ENCODE measurements around the gene ADPRHL1. TPM values are rescaled to one million over a fixed set of nuclear protein-coding genes. Genes with fewer than 3 reads are reported as not detected.
A peak's percentile ranks its signal among the peaks of the same experiment; 100 is the strongest.

The ADPRHL1 gene
- total and polyA plus RNA-seq, 7 donors = 1.2 to 7.8 (median 4.2) TPM

DNA sequence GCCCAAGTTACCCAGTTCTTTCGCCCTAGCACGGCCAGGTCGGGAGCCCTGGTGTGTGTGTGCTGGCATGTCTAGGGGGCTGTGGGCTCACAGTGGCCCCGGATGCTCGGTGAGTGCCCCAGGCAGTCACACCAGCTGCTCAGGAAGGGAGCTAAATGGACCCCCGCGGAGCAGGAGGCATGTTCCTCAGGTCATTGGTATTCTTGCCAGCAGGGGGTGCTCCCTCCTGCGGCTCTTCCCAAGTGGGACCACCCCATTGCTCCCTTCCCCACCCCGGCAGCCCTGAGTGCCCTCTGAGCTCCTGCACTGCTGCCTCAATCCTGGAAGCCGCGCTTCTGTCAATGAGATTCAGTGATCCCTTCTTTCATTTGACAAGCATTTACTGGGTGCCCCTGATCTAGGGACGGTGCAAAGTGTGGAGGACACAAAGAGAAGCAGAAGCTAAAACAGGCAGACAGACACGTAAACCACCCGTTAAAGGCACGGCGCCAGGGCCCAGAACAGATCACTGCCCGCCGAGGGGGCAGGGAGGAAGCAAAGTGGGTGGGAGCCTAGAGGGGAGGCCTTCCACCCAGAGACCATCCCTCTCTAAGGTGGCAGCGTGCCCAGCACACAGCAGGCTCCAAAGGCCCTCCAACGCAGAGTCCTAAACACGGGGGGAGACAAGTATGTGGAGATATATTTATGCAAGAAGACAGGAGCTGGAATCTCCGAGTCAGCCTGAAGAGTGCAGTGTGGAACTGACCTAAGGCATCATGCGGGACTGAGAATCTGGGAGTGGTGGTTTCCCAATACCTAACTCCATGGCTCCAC is 5.2 kb upstream of the ADPRHL1 start:
- H3K36me3 ChIP-seq = peaks cover 9 to 64% (median 28%) of the 10 kb centered on the region in 4 donors
- H3K4me1 ChIP-seq = peaks cover 0 to 34% (median 23%) of the 10 kb centered on the region in 4 donors
- intact Hi-C loops (cut with DNase I) = loop anchor here (5.0 kb wide), 1 partner anchor 104 kb away; no protein-coding TSS in a partner anchor
- H3K27ac ChIP-seq = peak overlapping the region in 3 of 4 donors; percentile 63 to 76 (median 68)
- WGBS, 2 donors = 81 to 89% methylated on average over 23 of the region's 23 CpGs
- TF ChIP-seq, protein P1, sequence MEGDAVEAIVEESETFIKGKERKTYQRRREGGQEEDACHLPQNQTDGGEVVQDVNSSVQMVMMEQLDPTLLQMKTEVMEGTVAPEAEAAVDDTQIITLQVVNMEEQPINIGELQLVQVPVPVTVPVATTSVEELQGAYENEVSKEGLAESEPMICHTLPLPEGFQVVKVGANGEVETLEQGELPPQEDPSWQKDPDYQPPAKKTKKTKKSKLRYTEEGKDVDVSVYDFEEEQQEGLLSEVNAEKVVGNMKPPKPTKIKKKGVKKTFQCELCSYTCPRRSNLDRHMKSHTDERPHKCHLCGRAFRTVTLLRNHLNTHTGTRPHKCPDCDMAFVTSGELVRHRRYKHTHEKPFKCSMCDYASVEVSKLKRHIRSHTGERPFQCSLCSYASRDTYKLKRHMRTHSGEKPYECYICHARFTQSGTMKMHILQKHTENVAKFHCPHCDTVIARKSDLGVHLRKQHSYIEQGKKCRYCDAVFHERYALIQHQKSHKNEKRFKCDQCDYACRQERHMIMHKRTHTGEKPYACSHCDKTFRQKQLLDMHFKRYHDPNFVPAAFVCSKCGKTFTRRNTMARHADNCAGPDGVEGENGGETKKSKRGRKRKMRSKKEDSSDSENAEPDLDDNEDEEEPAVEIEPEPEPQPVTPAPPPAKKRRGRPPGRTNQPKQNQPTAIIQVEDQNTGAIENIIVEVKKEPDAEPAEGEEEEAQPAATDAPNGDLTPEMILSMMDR (IDR thresholded peaks at IDR 0.05) = peak in 3 of 4 experiments; percentile 28 to 45 (median 32)
- TF ChIP-seq EP300 (IDR thresholded peaks at IDR 0.05) = no peak
- peak in 2 of 4 donors; percentile 7 to 13 for TF ChIP-seq POLR2AphosphoS5 (IDR thresholded peaks at IDR 0.05)
- peak overlapping the region in 1 of 4 donors; percentile 0 for H3K4me3 ChIP-seq
- H3K27me3 ChIP-seq = no peaks in the 10 kb centered on the region
- H3K9me3 ChIP-seq = no peaks in the 10 kb centered on the region
- DNase-seq = peak; percentile 77

DNA sequence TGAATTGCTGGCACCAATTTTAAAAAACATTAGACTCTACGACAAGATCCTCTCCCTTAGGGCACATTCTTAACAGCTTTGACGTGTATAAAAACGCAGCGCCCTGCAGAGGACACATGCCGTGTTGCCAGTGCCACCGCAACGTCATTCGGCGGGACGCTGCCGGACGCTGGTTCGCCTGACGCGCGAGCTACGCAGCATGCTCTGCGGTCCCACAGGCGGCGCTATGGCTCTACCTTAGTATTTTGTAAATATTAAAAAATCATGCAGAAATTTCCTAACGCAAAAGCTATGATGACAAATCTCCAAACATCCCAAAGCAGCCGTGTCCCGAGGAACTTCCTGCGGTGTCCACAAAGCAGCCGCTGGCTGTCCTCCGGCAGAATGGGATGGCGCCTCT is 4.2 kb upstream of the ADPRHL1 start:
- Histone ChIP-seq H3K4me3 (no peak overlapping the region), H3K4me1 (peaks cover 0 to 40% (median 28%) of the 10 kb centered on the region in 4 donors), H3K36me3 (peaks cover 9 to 63% (median 28%) of the 10 kb centered on the region in 4 donors), H3K27me3 (no peaks in the 10 kb centered on the region), H3K27ac (no peak overlapping the region), H3K9me3 (no peaks in the 10 kb centered on the region)
- no peak for DNase-seq
- intact Hi-C loops (cut with DNase I) = loop anchor here (5.0 kb wide), 1 partner anchor 105 kb away; no protein-coding TSS in a partner anchor
- 93 to 94% methylated on average over 27 of the region's 27 CpGs for WGBS, 2 donors
- TF ChIP-seq EP300 (IDR thresholded peaks at IDR 0.05) (no peak), POLR2AphosphoS5 (IDR thresholded peaks at IDR 0.05) (no peak), POLR2A (IDR thresholded peaks at IDR 0.05) (no peak)
- TF ChIP-seq, protein P1 (IDR thresholded peaks at IDR 0.05) = no peak

DNA sequence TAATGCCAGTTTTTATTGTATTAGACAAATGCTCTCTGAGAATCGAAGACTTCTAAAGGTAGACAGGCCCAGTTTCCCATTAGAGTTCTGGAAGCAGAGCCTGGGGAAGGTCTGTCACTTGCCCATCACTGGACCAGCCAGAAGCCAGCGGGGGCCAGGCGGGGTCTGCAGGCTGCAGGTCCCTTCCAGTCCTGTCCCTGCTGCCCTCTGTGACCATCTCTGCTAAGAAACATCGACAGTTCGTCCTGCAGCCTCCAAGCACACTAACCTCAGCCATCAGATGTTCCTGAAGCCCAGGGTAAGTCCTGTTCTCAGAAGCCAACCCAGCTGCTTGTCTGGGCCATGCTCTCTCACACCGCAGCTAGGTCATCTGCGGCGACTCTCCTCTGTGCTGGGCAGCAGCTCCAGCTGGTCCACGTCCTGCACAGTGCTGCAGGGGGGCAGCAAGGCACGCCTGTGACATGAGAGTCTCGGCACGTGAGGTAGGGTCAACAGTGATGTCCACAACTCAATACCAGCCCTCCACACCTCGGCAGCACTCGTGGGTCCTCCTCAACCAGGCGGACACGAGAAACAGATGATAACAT is 2.9 kb upstream of the ADPRHL1 start:
- no peak for DNase-seq
- TF ChIP-seq POLR2A (IDR thresholded peaks at IDR 0.05) = no peak
- TF ChIP-seq POLR2AphosphoS5 (IDR thresholded peaks at IDR 0.05) = no peak
- TF ChIP-seq, protein P1 (IDR thresholded peaks at IDR 0.05) = no peak
- no peak for TF ChIP-seq EP300 (IDR thresholded peaks at IDR 0.05)
- WGBS, 2 donors = 96% methylated on average over 16 of the region's 16 CpGs
- H3K4me1 ChIP-seq = peaks cover 0 to 40% (median 28%) of the 10 kb centered on the region in 4 donors
- no peaks in the 10 kb centered on the region for H3K9me3 ChIP-seq
- no peaks in the 10 kb centered on the region for H3K27me3 ChIP-seq
- H3K27ac ChIP-seq = no peak overlapping the region
- no peak overlapping the region for H3K4me3 ChIP-seq
- intact Hi-C loops (cut with DNase I) = loop anchor here (5.0 kb wide), 1 partner anchor 106 kb away; no protein-coding TSS in a partner anchor
- peaks cover 9 to 54% (median 28%) of the 10 kb centered on the region in 4 donors for H3K36me3 ChIP-seq

DNA sequence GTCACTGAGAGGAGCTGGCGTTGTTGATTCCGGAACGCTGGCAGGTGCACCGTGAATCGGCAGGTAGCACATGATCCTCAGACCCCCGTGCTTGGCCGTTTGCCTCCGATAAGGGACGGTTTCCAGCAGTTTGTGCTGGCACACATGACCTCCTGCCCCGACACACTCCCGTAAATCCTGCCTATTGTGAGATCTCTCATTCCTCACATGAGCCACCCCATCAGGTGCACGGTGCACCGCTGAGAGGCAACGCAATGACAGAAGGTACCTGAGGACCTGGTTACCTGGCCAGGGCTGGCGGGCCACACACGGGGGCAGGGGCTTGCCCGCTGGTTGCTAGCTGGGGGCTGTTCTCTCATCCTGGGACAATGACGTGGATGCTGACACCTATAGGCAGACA is 2.1 kb upstream of the ADPRHL1 start:
- no peak for DNase-seq
- intact Hi-C loops (cut with DNase I) = loop anchor here (2.0 to 5.0 kb wide), 2 partner anchors 35 to 107 kb away; partner anchors contain the start of gene DCUN1D2

More for the DNA sequence above, 2.1 kb upstream of the ADPRHL1 start:
- WGBS, 2 donors = 95 to 96% methylated on average over 18 of the region's 18 CpGs
- H3K36me3 ChIP-seq = peaks cover 6 to 46% (median 21%) of the 10 kb centered on the region in 4 donors
- peak overlapping the region in 2 of 4 donors; percentile 79 for H3K27ac ChIP-seq
- peaks cover 0 to 40% (median 28%) of the 10 kb centered on the region in 4 donors for H3K4me1 ChIP-seq
- H3K27me3 ChIP-seq = no peaks in the 10 kb centered on the region
- TF ChIP-seq EP300 (IDR thresholded peaks at IDR 0.05) (no peak), POLR2A (IDR thresholded peaks at IDR 0.05) (no peak), POLR2AphosphoS5 (IDR thresholded peaks at IDR 0.05) (no peak)
- TF ChIP-seq, protein P1 (IDR thresholded peaks at IDR 0.05) = no peak
- H3K4me3 ChIP-seq = no peak overlapping the region
- H3K9me3 ChIP-seq = no peaks in the 10 kb centered on the region

Measured in sigmoid colon (tissue), 7 donors.